Measurements from ENCODE around the gene OSBPL7. TPM values are rescaled to one million over a fixed set of nuclear protein-coding genes. Genes with fewer than 3 reads are reported as not detected.
A peak's percentile ranks its signal among the peaks of the same experiment; 100 is the strongest.

OSBPL7 gene
- total and polyA plus RNA-seq, 2 of the 13 experiments (the other 11 are each of a cell fraction or from before 2014, with no cell fraction given): 4.7 to 6.6 TPM

GRCh38 chr17:47841488-47842291, 20.1 kb upstream of the OSBPL7 start (continued):
- TF ChIP-seq SRF (IDR thresholded peaks at IDR 0.05; ENCODE audit: low read depth, low read length) (no peak), ZNF205 (CRISPR knock-in tag; IDR thresholded peaks at IDR 0.05) (no peak), ZBTB7A (CRISPR knock-in tag; IDR thresholded peaks at IDR 0.05) (0 out of 2 replicates have a peak, but pooled peaks have one; percentile 7), ZFP36 (IDR thresholded peaks at IDR 0.05; ENCODE audit: borderline replicate concordance, low read depth, low read length, partially characterized antibody) (no peak), ZNF512 (CRISPR knock-in tag; IDR thresholded peaks at IDR 0.05) (no peak), ATF7-NPFF (CRISPR knock-in tag; IDR thresholded peaks at IDR 0.05; ENCODE audit: low read depth) (no peak), ARNTL (CRISPR knock-in tag; IDR thresholded peaks at IDR 0.05) (no peak), DZIP1 (CRISPR knock-in tag; IDR thresholded peaks at IDR 0.05) (no peak), ZBTB38 (CRISPR knock-in tag; IDR thresholded peaks at IDR 0.05) (no peak), PBX2 (CRISPR knock-in tag; IDR thresholded peaks at IDR 0.05) (no peak), PHF20 (CRISPR knock-in tag; IDR thresholded peaks at IDR 0.05) (no peak), KLF15 (CRISPR knock-in tag; IDR thresholded peaks at IDR 0.05; ENCODE audit: borderline replicate concordance) (no peak), ZNF138 (CRISPR knock-in tag; IDR thresholded peaks at IDR 0.05; ENCODE audit: low read depth) (no peak), SIN3A (IDR thresholded peaks at IDR 0.05; ENCODE audit: borderline replicate concordance, low read depth, low read length) (no peak), TFDP1 (CRISPR knock-in tag; IDR thresholded peaks at IDR 0.05; ENCODE audit: borderline replicate concordance) (no peak), NCOA1 (CRISPR knock-in tag; IDR thresholded peaks at IDR 0.05) (0 out of 2 replicates have a peak, but pooled peaks have one; percentile 4), MED1 (CRISPR knock-in tag; IDR thresholded peaks at IDR 0.05) (no peak), ETV5 (CRISPR knock-in tag; IDR thresholded peaks at IDR 0.05; ENCODE audit: borderline replicate concordance) (no peak)

All from HepG2 (cell line).